GM21717 (cell line): ENCODE results near the gene PSMD6.

Experiments
- ATAC-seq: cut with Tn5 transposase; IDR thresholded peaks from one replicate; pipeline ENCODE4 v1.9.1; 2021; ENCODE audit warnings: mild to moderate bottlenecking, moderate library complexity; ENCODE audit not compliant: unreplicated experiment

PSMD6 gene

DNA sequence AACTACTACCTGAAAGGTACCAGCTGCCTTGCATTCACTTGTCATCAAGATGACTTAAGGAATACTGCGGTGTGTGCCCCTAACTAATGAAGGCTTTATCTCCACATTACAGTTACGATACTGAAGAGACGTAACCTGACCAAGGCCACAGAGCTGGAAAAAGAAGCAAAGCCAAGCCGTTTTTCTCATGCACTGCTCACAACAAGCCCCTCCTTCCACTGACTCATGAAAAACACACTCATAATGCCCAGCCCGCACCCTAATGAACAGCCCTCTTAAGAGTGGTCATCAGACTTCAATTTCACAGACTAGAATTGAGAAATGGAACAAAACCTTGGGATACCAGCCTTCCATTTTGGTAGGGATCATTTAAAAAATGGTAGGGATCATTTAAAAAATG is 11.6 kb downstream of the PSMD6 start:
- ATAC-seq, result no peak

- ATAC-seq, result no peak
Measured at GRCh38 chr3:64010199-64010598, 13.1 kb downstream of the PSMD6 start.

DNA sequence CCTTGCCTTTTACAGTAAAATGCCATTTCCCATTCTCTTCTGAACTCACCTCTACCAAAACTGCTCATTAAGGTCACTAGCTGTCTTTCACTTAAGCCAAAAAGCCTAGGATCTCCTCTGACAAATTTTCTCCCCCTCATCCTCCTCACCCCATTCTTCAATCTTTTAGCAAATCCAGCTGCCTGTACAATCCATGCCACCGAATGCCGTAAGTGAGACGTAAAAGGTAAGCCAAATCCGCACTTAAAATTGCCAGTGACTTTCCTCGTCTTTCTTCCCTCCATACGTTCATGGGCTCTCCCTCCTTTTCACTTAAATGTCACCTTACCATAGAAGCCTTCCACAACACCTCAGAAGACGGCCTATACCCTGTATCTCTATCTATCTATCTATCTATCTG is 13.8 kb downstream of the PSMD6 start:
- ATAC-seq, result no peak

- no peak for ATAC-seq
Measured at GRCh38 chr3:64008487-64009351, 14.6 kb downstream of the PSMD6 start.

- no peak for ATAC-seq
Measured at GRCh38 chr3:64008017-64008416, 15.3 kb downstream of the PSMD6 start.

- ATAC-seq, result no peak
Measured at GRCh38 chr3:64003589-64003988, 19.7 kb downstream of the PSMD6 start.

DNA sequence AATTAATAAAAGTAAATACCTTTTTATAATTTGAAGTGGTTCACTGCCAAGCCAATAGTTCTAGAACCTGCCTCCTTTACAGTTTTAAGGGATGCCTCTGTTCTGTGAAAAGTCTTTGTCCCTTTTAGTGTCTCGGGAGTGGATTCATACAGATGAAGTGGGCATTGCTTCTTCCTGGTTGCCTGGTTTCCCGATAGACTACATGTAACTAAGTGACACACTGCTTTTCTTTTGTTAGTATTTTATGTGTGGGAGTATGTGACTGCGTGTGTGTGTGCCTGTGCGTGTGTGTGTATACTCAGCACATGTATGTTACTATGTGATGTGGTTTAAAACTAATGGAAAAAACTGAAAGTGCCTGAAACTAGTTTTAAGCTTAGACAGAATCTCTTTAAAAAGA is 21.1 kb downstream of the PSMD6 start:
- no peak for ATAC-seq

- ATAC-seq, result no peak
Measured at GRCh38 chr3:64000453-64001055, 22.7 kb downstream of the PSMD6 start.

DNA sequence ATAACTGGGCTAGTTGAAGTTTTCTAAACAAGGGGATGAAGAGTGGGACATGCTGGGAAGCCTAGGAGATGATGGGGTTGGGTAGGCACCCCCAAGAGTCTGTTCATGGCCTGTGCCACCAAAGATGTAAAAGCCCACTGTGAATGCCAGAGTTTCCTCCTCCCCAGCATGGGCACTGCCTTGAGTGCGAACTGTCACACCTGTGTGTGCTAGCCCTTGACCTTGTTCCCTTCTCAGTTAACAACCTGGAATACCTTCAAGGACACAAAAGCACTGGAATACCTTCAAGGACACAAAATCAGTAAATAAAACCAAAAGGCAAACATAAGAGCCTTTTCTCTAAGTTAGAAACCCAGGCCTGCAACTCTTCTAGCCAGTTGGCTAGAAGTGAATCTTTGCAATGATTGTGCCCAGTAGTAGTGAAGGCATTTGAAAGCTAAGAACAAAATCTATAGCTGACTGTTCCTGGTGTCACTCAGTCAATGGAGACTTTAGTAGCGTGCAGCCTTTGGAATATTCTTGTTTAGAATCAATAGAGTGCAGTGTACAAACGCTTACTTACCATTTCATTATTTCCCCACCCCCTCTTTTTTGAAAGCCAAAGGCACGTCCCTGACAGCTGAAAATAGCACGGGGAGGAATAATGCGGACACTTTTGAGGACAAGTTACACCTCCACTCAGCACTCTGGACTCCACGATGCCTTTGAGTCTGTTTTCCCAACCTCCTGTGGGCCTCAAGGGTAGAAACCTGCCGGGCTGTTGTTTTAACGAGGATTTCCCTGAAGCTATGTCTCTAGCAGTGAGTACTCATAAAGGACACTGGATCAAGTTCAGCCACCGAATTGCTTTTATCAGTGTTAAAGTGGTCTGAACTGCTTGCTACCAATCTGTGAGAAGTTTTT is 24.2 kb downstream of the PSMD6 start:
- ATAC-seq, result no peak

GRCh38 chr3:63995086-63995485 is 28.2 kb downstream of the PSMD6 start:
- no peak for ATAC-seq

- ATAC-seq, result peak; percentile 73
Measured at GRCh38 chr3:63993653-63994079, 29.6 kb downstream of the PSMD6 start.

DNA sequence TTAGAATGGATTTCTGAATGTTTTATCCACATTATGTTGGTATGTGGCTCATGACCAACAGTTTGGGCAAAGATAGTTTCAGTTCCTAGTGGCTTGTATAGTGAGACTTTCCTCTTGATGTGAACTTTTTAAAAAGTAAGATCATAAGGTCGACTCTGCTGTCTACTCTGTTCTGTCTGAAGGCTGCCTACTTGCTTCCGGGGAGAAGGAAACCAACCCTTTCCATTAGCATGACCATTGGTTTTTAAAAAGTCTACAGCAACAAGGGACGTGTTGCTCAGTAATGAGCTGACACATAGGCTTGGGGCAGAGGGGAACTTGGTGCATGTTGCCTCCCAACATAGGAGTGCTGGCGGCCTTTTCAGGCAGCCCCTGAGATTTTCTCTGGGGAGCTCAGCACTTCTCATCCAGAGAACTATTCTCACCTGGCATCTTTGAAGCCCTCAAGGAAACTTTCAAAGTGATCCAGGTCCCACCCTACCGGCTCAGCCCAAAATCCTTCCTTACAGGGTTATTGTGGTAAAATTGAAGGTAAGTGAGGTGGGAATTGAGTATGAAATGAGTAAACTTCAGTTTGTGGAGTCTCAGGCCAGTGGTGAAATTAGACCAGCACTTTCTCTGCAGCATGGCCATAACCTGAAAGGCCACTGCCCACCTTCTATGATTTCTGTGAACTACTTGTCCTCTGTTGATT is 30.6 kb downstream of the PSMD6 start:
- no peak for ATAC-seq

DNA sequence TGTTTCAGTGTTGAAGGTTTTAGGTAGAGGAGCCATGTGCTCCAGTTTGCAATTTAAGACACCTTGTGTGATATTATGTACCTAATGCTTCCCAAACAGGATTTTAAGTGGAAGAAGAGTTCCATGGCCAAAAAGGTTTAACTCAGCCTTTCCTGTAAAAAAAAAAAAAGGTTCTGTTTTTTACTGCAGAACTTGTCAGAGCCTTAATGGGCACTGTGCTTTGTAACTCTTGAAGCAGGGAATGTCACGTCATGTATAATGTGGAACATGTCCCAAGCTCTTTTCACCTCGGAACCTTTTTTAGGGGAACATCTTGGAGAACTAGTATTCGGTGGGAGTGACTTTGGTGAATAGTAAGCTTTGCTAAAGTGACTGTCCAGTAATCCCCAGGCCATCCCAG is 31.6 kb downstream of the PSMD6 start:
- no peak for ATAC-seq

DNA sequence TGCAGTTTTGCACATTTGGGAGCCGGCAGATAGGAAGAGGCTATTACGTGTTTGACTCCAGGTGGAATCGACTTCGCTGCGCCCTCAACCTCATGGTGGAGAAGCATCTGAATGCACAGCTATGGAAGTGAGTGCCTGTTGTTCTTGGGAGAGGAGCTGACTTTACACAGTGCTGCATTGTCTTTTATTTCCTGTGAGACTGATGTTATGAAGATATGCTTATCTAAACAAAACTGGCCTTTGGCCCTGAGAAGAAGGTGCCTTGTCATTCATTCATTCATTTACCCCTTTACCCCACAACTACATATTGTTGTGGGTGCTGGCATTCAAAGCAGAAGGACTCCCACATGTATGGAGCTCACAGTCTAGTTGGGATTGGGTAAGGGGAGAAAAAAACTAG is 32.6 kb downstream of the PSMD6 start:
- no peak for ATAC-seq

- ATAC-seq, result no peak
Measured at GRCh38 chr3:63990204-63990603, 33.1 kb downstream of the PSMD6 start.

GRCh38 chr3:63988943-63989342 is 34.4 kb downstream of the PSMD6 start:
- ATAC-seq, result no peak

DNA sequence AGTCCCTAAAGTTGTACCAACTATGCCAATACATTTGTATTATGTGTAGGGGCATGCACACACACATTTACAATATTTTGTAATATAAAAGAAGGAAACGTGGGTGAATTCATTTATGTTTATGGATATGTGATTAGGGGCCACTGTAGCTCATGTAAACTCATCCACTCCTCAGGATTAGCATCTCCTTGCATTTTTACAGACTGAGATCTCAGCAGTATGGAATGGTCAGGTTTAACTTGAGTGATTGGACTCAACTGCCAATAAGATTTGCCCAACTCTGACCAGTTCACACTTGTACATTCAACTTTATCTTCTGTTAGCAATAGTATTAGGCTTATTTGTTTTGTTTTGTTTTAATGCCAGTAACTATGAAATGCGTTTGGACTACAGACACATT is 36.5 kb downstream of the PSMD6 start:
- no peak for ATAC-seq

DNA sequence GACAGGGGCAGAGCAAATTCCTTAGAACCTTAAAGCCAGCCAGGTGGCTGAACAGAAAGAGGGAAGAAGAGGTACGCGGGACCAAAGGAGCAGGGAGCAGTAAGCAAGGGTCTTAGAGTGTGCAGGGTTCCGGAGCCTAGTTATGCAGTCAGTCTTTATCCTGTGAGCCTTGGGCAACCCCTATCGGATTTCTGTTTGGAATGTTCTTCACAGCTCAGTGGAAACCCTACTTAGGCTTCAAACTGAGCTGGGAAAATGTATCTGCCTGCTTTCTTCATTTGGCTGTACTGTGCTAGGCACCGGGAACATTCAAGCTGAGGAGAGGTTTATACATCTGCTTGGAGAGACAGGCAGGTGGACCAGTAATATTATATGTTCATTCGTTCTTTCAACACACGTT is 37.1 kb downstream of the PSMD6 start:
- ATAC-seq, result no peak

- no peak for ATAC-seq
Measured at GRCh38 chr3:63984391-63984790, 38.9 kb downstream of the PSMD6 start.

DNA sequence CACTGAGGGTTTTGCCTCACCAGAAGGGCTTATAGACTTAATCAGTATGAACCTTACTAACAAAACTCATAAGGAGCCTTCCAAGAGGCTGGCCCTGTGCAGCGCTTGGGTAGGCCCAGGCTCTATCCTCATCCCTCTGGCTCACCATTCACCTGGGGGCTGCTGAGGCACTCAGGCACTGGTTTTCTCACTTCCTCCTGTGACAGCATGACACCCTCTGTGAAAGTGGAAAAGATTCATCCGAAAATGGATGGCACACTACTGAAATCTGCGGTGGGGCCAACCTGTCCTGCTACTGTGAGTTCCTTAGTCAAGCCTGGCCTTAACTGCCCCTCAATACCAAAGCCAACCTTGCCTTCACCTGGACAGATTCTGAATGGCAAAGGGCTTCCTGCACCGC is 41.3 kb downstream of the PSMD6 start:
- ATAC-seq, result no peak
